ENCODE measurements around the gene MRPL48. TPM values are rescaled to one million over a fixed set of nuclear protein-coding genes. Genes with fewer than 3 reads are reported as not detected.

The MRPL48 gene
- total and polyA plus RNA-seq, 10 of the 15 experiments (the other 5 are each of a cell fraction or from before 2014, with no cell fraction given), result 46.7 to 159 (median 83.4) TPM

- TF ChIP-seq POLR2AphosphoS2 (IDR thresholded peaks at IDR 0.05; ENCODE audit: low read depth, low read length), result peak; percentile 82; the same call in 1 of the 2 replicates
- TF ChIP-seq BCL3 (IDR thresholded peaks at IDR 0.05; ENCODE audit: borderline replicate concordance, insufficient read depth, low read depth, low read length, poor library complexity, severe bottlenecking), result no peak
- TF ChIP-seq MYC (IDR thresholded peaks at IDR 0.05; ENCODE audit: insufficient read depth, insufficient read length, insufficient replicate concordance, low read length, severe bottlenecking), result peak; percentile 96
- no peak for TF ChIP-seq CTCF (IDR thresholded peaks at IDR 0.05 in 2 of 3, conservative IDR thresholded peaks at IDR 0.05 in 1 of 3; ENCODE audit: control insufficient read depth in 2 of 3, extremely low read depth in 1 of 3, insufficient read depth in 1 of 3, low read depth in 3 of 3, low read length in 3 of 3)
- TF ChIP-seq HSF1 (IDR thresholded peaks at IDR 0.05; ENCODE audit: low read depth, low read length), result no peak
- TF ChIP-seq RELA (IDR thresholded peaks at IDR 0.05; ENCODE audit: borderline replicate concordance, partially characterized antibody), result peak; percentile 92
- TF ChIP-seq DPF2 (IDR thresholded peaks at IDR 0.05), result peak; percentile 73; the same call in 1 of the 2 replicates
- TF ChIP-seq BACH1 (IDR thresholded peaks at IDR 0.05; ENCODE audit: borderline replicate concordance), result peak; percentile 51; the same call in 1 of the 2 replicates
- TF ChIP-seq CREM (IDR thresholded peaks at IDR 0.05; ENCODE audit: low read depth), result peak; percentile 62; the same call in 1 of the 2 replicates
- peak; percentile 80; the same call in 1 of the 2 replicates for TF ChIP-seq TBL1XR1 (IDR thresholded peaks at IDR 0.05; ENCODE audit: low read depth, low read length)
- no peak for TF ChIP-seq SUZ12 (IDR thresholded peaks at IDR 0.05; ENCODE audit: unreplicated experiment)
- TF ChIP-seq PML (IDR thresholded peaks at IDR 0.05; ENCODE audit: low read length), result peak; percentile 91
- TF ChIP-seq ZBTB33 (IDR thresholded peaks at IDR 0.05), result peak; percentile 49; the same call in 1 of the 2 replicates
- TF ChIP-seq E2F4 (IDR thresholded peaks at IDR 0.05; ENCODE audit: low read depth, low read length), result no peak
- peak; percentile 73 for TF ChIP-seq MEF2B (IDR thresholded peaks at IDR 0.05; ENCODE audit: partially characterized antibody, poor library complexity, severe bottlenecking)
- peak; percentile 97 for TF ChIP-seq LARP7 (IDR thresholded peaks at IDR 0.05)
These were observed at the start of gene MRPL48 (continued) for GRCh38 chr11:73787643-73788558.
